Measurements from ENCODE around the gene CPNE5.

GRCh38 chr6:36862164-36862847 lies 23.1 kb upstream of the CPNE5 start:
- TF ChIP-seq POLR2AphosphoS5 (IDR thresholded peaks at IDR 0.05; ENCODE audit: low read depth, low read length) (no peak), FOXP2 (optimal IDR thresholded peaks at IDR 0.05; ENCODE audit: borderline replicate concordance, extremely low read depth, extremely low read length, insufficient read depth) (no peak), TAF1 (IDR thresholded peaks at IDR 0.05; ENCODE audit: borderline replicate concordance, insufficient read depth, low read length) (no peak)
- TF ChIP-seq, protein P1, sequence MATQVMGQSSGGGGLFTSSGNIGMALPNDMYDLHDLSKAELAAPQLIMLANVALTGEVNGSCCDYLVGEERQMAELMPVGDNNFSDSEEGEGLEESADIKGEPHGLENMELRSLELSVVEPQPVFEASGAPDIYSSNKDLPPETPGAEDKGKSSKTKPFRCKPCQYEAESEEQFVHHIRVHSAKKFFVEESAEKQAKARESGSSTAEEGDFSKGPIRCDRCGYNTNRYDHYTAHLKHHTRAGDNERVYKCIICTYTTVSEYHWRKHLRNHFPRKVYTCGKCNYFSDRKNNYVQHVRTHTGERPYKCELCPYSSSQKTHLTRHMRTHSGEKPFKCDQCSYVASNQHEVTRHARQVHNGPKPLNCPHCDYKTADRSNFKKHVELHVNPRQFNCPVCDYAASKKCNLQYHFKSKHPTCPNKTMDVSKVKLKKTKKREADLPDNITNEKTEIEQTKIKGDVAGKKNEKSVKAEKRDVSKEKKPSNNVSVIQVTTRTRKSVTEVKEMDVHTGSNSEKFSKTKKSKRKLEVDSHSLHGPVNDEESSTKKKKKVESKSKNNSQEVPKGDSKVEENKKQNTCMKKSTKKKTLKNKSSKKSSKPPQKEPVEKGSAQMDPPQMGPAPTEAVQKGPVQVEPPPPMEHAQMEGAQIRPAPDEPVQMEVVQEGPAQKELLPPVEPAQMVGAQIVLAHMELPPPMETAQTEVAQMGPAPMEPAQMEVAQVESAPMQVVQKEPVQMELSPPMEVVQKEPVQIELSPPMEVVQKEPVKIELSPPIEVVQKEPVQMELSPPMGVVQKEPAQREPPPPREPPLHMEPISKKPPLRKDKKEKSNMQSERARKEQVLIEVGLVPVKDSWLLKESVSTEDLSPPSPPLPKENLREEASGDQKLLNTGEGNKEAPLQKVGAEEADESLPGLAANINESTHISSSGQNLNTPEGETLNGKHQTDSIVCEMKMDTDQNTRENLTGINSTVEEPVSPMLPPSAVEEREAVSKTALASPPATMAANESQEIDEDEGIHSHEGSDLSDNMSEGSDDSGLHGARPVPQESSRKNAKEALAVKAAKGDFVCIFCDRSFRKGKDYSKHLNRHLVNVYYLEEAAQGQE (IDR thresholded peaks at IDR 0.05; ENCODE audit: insufficient read depth in 1 of 2, low read depth in 2 of 2, low read length in 2 of 2): no peak

Data from PFSK-1 (cell line).